GM19193 (cell line): ENCODE measurements around the gene ELL.

Source experiments
- POLR2A ChIP-seq: IDR thresholded peaks from 4 replicates; pipeline ENCODE4 v1.6.1; 2011; ENCODE audit not compliant: insufficient read depth, insufficient read length; ENCODE audit errors: extremely low read depth

ELL gene

DNA sequence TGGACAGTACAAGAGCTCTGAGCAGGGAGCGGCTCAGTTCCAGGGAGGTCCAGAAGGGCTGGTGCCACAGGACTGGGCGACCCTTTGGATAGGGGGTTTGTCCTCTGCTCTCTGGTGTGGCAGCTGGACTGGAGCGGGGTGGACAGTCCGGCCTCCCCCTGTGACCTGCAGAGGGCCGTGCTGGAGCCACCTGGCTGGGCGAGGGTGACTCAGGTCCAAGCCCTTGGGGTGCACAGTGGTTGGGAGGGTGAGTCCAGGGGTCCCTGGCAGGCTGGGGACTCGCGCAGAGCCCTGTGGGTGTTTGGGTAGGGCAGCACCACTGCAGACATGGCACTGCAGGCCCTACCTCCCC is 95.5 kb downstream of the ELL start:
- TF ChIP-seq POLR2A = no peak

GRCh38 chr19:18425515-18426415 is 96.1 kb downstream of the ELL start:
- no peak for TF ChIP-seq POLR2A

DNA sequence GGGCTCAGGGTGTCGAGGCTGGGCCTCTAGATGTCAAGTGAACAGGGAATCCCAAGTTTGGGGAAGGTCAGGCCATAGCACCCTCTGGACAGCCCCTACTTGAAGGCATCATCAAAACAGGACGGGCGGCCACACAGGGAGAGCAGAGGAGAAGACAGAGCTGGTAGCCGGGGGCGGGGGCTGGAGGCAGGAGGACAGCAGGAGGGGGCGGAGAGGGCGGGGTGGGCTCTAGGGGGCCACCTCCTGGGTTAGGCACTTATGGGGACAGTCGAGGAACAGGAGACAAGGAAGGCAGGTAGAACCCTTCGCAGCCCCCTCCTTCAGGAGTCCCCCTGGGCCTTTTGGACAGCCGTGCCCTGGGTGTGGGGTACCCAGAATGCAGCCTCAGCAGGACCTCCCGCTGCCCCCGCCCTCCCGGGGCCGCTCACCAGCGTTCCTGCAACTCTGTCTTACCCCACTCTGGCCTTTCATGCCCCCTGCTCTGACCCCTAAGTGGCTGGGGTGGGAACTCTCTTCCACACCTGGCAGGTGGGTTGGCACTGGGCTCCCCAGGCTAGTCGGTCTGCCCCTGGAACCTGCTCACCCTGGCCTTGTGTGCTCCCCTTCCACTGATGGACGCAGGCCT is 96.9 kb downstream of the ELL start:
- no peak for TF ChIP-seq POLR2A

DNA sequence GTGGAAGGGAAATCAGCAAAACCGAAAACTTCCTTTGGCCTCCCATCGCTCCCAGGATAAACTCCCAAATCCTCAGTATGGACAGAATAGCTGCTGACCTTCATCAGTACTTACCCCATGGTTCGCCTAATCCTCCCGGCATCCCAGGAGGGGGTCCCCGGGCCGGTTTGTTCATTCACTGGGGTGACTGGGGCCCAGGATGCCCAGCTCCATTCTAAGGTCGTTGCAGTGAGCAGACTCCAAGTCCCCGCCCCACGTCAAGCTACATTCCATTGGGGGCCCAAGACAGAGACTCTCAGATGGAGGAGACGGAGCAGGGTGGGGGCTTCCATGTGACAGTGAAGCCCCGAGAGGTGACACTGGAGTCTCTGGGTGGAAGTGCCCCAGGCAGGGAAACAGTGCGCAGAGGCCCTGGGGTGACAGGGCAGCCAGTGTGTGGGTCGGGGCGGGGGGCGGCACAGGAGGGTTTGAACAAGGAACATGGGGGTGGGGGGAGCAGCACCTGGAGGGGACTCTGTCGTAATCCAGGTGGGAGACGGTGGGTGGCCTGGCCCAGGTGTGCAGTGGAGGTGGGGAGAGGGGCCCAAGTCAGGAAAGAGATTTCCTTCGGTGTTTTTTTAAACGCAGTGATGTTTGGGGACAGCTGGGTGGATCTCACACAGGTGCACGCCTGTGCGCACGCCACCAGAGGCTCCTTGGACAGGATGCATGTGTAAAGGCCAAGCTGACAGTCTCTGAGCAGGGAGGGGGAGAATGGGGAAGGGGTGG is 97.6 kb downstream of the ELL start:
- no peak for TF ChIP-seq POLR2A

DNA sequence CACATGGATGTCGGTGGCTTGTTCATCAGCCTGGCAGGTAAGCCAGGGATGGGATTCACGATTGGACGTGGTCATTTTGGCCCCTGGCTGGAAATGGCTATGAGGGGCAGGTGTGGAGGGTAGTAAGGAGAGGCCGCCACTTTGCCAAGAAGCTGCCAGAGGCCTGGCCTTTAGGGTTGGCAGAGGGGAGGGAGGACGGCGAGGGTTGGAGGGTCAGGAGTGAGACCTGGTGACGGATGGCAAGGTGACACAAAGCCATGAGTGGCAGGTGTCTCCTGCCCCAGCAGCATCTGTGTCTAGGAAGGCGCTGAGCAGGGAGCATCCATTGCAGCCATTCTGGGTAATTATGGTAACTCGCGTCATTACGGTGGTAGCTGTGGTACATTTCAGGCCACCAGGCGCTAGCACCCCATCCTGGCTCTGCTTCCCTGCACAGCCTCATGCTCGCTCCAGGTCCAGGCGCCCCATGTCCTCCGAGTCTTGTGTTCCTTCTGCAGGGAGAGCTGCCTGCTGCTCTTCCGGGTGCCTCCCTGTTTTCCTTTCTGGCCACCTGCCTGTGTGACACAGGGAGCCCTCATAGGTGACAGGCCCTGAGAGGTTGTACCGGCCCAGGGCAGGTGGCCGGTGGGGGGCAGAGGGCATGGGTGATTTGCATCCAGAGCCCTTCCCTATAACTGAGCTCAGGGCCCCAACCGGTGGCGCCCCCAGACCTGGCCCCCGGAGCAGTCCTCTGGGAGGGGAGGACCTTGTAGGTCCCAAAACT is 98.4 kb downstream of the ELL start:
- TF ChIP-seq POLR2A = no peak

GRCh38 chr19:18422530-18423191 is 99.2 kb downstream of the ELL start:
- TF ChIP-seq POLR2A = no peak

DNA sequence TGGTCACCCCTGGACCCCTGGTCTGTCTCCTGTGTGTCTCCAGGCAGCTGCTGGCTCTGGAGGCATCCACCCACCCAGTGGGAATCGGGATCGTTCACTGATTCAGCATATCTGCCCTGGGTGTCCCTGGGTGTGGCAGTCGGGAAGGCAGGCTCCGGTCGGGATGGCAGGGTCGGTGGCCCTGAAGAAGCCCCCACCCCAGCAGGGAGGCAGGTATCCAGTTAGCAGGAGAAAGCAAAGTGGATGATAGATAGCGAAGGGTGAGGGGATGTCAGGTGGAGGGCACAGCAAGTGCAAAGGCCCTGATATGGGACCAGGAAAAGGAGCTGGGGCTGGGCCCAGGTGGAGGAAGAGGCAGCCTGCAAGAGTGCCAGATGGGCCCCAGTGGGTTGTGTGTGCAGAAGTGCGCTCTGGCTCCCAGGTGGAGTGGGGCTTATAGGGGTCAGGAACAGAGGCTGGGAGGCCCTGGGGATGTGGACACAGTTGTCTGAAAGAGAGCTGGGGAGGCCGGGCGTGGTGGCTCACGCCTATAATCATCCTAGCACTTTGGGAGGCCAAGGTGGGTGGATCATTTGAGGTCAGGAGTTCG is 100.4 kb downstream of the ELL start:
- no peak for TF ChIP-seq POLR2A

DNA sequence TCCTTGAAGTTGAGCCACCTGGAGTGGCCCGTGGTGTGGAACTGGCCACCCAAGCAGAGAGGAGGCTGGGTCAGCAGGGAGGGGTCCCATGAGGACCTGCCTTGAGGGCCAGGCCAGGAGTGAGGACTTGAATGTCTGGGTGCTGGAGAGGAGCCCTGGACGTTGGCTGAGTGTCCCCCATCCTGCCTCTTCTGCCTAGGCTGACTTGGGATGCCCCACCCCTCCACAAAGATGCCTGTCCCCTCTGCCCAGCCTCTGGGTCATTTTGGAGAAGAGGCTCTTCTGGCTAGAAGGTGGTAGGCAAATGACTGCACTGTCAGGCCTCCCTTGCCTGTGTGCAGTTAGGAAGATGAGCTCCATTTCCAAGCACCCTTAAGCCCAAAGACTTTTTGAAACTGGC is 100.9 kb downstream of the ELL start:
- no peak for TF ChIP-seq POLR2A

- TF ChIP-seq POLR2A = peak; percentile 37
Observed at GRCh38 chr19:18419699-18420460, 102.0 kb downstream of the ELL start.

GRCh38 chr19:18419195-18419698 is 102.6 kb downstream of the ELL start, which contains the start of gene SSBP4:
TSS of gene SSBP4 (plus strand) at chr19:18419398. CDS start at chr19:18419649, 251 bp downstream.
- TF ChIP-seq POLR2A = no peak

GRCh38 chr19:18418483-18419194 is 103.2 kb downstream of the ELL start:
- no peak for TF ChIP-seq POLR2A

DNA sequence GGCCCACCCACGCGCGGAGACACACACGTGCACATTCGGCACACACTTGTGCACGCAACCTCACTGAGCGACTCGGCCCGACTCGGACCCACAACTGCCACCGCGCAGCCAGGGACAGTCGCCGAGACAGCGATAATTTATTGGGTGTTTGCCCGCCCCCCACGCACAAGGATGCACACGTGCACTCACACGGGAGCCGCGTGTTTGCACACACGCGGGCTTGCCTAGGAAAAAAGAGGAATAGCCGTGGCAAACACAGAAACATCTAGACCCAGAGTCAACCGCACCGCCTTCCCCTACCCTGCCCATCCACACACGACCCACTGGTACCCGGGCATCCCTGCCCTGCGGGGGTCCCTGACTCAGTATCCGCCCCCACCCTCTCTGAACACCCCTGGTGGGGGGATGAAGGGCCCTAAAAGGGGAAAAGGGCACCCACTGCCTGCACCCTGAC is 103.8 kb downstream of the ELL start:
- TF ChIP-seq POLR2A = no peak

- no peak for TF ChIP-seq POLR2A
Observed at GRCh38 chr19:18417250-18418028, 104.4 kb downstream of the ELL start.
